K562 (cell line): Measurements from ENCODE around the gene RNH1. TPM values are rescaled to one million over a fixed set of nuclear protein-coding genes. Genes with fewer than 3 reads are reported as not detected.

Source experiments
- BACH1 ChIP-seq: fragments of 200-800 bp; sonication (Bioruptor generic); IDR thresholded peaks from 2 replicates; pipeline ENCODE4 v1.6.1; 2016; ENCODE audit warnings: missing genetic modification characterization, missing compliant biosample characterization
- DEAF1 ChIP-seq: fragments of 450-650 bp; formaldehyde crosslinking; IDR thresholded peaks from 2 replicates; pipeline ENCODE4 v1.4.0; 2020; ENCODE audit warnings: mild to moderate bottlenecking, moderate library complexity
- MNT ChIP-seq, 2 experiments: fragments of 450-650 bp; conservative IDR thresholded peaks; 2 replicates each; pipeline ENCODE4 v1.6.1; 2017; ENCODE audit warnings: mild to moderate bottlenecking in 2 of 2, moderate library complexity in 2 of 2
- PHB ChIP-seq: fragments of 250-450 bp; sonication (Bioruptor Pico); IDR thresholded peaks from 2 replicates; pipeline ENCODE4 v1.5.0; 2021
- SREBF1 ChIP-seq: fragments of 150-350 bp; IDR thresholded peaks from 2 replicates; pipeline ENCODE4 v1.6.1; 2014; ENCODE audit warnings: antibody characterized with exemption, low read depth, low read length, borderline replicate concordance
- ZFP36 ChIP-seq: fragments of 150-350 bp; IDR thresholded peaks from 2 replicates; pipeline ENCODE4 v1.6.1; 2018; ENCODE audit warnings: low read length, low read depth; ENCODE audit not compliant: partially characterized antibody
- ZNF395 ChIP-seq: fragments of 200-800 bp; sonication (Bioruptor generic); IDR thresholded peaks from 2 replicates; pipeline ENCODE4 v1.6.1; 2017; ENCODE audit warnings: missing genetic modification characterization, missing compliant biosample characterization
- ZNF398 ChIP-seq: fragments of 250-450 bp; sonication (Bioruptor Pico); IDR thresholded peaks from 2 replicates; pipeline ENCODE4 v1.8.0; 2021; ENCODE audit warnings: moderate library complexity, mild to moderate bottlenecking, inconsistent platforms
- polyA plus RNA-seq, 8 experiments: library from polyadenylated mRNA; depleted of rRNA in 4 of 8; stranded (reverse) in 5 of 8; unstranded in 3 of 8; fragments of >200 nt; fragmentation: Nextera tagmentation in 2 of 8; fragmentation: Illumina TruSeq in 1 of 8; extraction: Ambion mirVana in 2 of 8; extraction: Trizol in 1 of 8; gene quantifications; 2 replicates each; pipeline versions ENCODE4 v1.2.1 to v1.2.3, GENCODE V29; 2011 to 2014; ENCODE audit warnings: inconsistent platforms in 1 of 8, missing spikeins in 1 of 8
- total RNA-seq, 7 experiments: library from RNA; depleted of rRNA in 6 of 7; stranded (reverse); fragments of >200 nt in 6 of 7; fragmentation: Illumina TruSeq in 2 of 7; extraction: Trizol in 2 of 7; gene quantifications; 2 replicates each; pipeline versions ENCODE4 v1.2.1 to v1.2.3, GENCODE V29; 2011 to 2021; ENCODE audit warnings: low replicate concordance in 1 of 7

The RNH1 gene
- total and polyA plus RNA-seq, 9 of the 15 experiments (the other 6 are each of a cell fraction or from before 2014, with no cell fraction given), result 2.5 to 160 (median 44.3) TPM

- TF ChIP-seq ZNF398 (CRISPR knock-in tag) (no peak), MNT (conservative IDR thresholded peaks at IDR 0.05) (peak; percentile 97), ZNF395 (CRISPR knock-in tag) (peak; percentile 31; the same call in 1 of the 2 replicates), ZFP36 (peak; percentile 17), DEAF1 (CRISPR knock-in tag) (no peak), PHB (CRISPR knock-in tag) (no peak), SREBF1 (no peak), BACH1 (tag) (no peak)
These were observed 626 bp downstream of the RNH1 start (continued) for GRCh38 chr11:506238-506994.
